Prostate gland (tissue), 2 donors: ENCODE results near the gene OSBPL3. TPM values are rescaled to one million over a fixed set of nuclear protein-coding genes. Genes with fewer than 3 reads are reported as not detected.

Experiments used
- DNase-seq: peaks from one replicate; pipeline ENCODE4 v3.0.0-alpha.2; 2019; ENCODE audit warnings: low spot score
- H3K27ac ChIP-seq, 2 donors: fragments of 200-600 bp; sonication (generic); 2 replicates each; pipeline ENCODE4 v1.5.1; 2017 to 2019
- H3K27me3 ChIP-seq: fragments of 200-600 bp; sonication (generic); replicated peaks from 2 replicates; pipeline ENCODE4 v1.5.1; 2019; ENCODE audit not compliant: insufficient read depth
- H3K36me3 ChIP-seq, 2 donors: fragments of 200-600 bp; sonication (generic); 1 replicate in 1 of 2; 2 replicates in 1 of 2; pipeline versions ENCODE4 v1.5.1 to v1.8.1; 2017 to 2019
- H3K4me1 ChIP-seq: fragments of 200-600 bp; sonication (generic); replicated peaks from 2 replicates; pipeline ENCODE4 v1.5.1; 2019
- H3K4me3 ChIP-seq, 2 donors: fragments of 200-600 bp; sonication (generic); 2 replicates each; pipeline ENCODE4 v1.5.1; 2017 to 2019
- H3K9me3 ChIP-seq: fragments of 200-600 bp; sonication (generic); 2 replicates; pipeline ENCODE4 v1.5.1; 2017
- CTCF ChIP-seq, 4 experiments: fragments of 200-600 bp in 2 of 4; fragments of 450-650 bp in 2 of 4; sonication (generic) in 2 of 4; IDR thresholded peaks; 1 replicate in 3 of 4; 2 replicates in 1 of 4; pipeline ENCODE4 v1.5.1; 2016 to 2019; ENCODE audit warnings: antibody characterized with exemption in 4 of 4, mild to moderate bottlenecking in 2 of 4, moderate library complexity in 2 of 4
- POLR2A ChIP-seq: fragments of 450-650 bp; IDR thresholded peaks from one replicate; pipeline ENCODE4 v1.6.1; 2016; ENCODE audit warnings: antibody characterized with exemption, mild to moderate bottlenecking
- POLR2AphosphoS5 ChIP-seq: sonication (generic); formaldehyde crosslinking; IDR thresholded peaks from one replicate; pipeline ENCODE4 v1.6.1; 2017; ENCODE audit warnings: antibody characterized with exemption
- WGBS: methylation state at CpG from one replicate; pipeline ENCODE4 v1.1.5; 2018; 5-methylcytosine and 5-hydroxymethylcytosine counted together
- intact Hi-C: fragments of 100-400 bp; cut with DNase I; formaldehyde crosslinking; loops from one replicate; pipeline ENCODE4 v1.14.2; 2022
- total RNA-seq, 2 donors: library from RNA; depleted of rRNA; stranded (reverse); fragments of >200 nt; gene quantifications; one replicate each; pipeline ENCODE4 v1.1.0, GENCODE V29; 2016

Gene OSBPL3
- total RNA-seq, 2 donors from 2014 or later, result 3.1 to 6.3 TPM

- Histone ChIP-seq H3K4me1 (no peaks in the 10 kb centered on the region), H3K27ac (no peak overlapping the region), H3K9me3 (no peaks in the 10 kb centered on the region), H3K36me3 (no peaks in the 10 kb centered on the region), H3K4me3 (no peak overlapping the region), H3K27me3 (no peaks in the 10 kb centered on the region)
- 37% methylated on average over 3 of the region's 3 CpGs for WGBS
- TF ChIP-seq POLR2A, result no peak
- no peak for TF ChIP-seq CTCF (IDR thresholded peaks at IDR 0.05)
- TF ChIP-seq POLR2AphosphoS5, result no peak
- DNase-seq, result no peak
- intact Hi-C loops, result no loop called here
These were observed 28.5 kb downstream of the OSBPL3 start for GRCh38 chr7:24951441-24951980.

GRCh38 chr7:24949884-24950283 lies 30.1 kb downstream of the OSBPL3 start:
- TF ChIP-seq POLR2A, result no peak
- no peak for TF ChIP-seq POLR2AphosphoS5
- TF ChIP-seq CTCF (IDR thresholded peaks at IDR 0.05), result no peak

DNA sequence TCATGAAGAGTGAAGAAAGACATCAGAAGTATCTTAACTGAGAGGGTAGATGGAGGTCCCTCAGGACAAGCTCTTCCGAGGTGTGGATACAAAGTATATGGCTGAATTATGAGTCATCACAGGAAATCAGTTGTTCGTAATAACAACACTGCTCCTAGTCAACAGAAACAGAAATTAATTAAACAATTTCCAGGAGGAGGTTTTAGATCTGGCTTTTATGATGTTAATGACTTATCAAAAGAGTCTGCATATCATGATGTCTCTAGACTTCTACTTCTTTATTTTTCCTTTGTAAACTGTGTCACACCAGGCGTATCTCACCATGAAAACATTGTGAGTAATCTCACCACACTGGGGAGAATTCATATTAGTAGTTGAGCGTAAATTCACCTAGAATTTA lies 31.2 kb downstream of the OSBPL3 start:
- WGBS, result 73% methylated on average over 4 of the region's 4 CpGs
- no peaks in the 10 kb centered on the region for H3K4me1 ChIP-seq
- no peaks in the 10 kb centered on the region for H3K36me3 ChIP-seq
- H3K4me3 ChIP-seq, result no peak overlapping the region
- H3K27me3 ChIP-seq, result no peaks in the 10 kb centered on the region
- intact Hi-C loops, result no loop called here
- DNase-seq, result no peak
- TF ChIP-seq POLR2A (no peak), CTCF (IDR thresholded peaks at IDR 0.05) (no peak), POLR2AphosphoS5 (no peak)
- no peak overlapping the region for H3K27ac ChIP-seq
- no peaks in the 10 kb centered on the region for H3K9me3 ChIP-seq

More at GRCh38 chr7:24949884-24950283, 30.1 kb downstream of the OSBPL3 start:
- 61% methylated on average over 1 of the region's 1 CpG for WGBS
- no peak for DNase-seq
- no peaks in the 10 kb centered on the region for H3K36me3 ChIP-seq
- H3K27ac ChIP-seq, result no peak overlapping the region
- H3K27me3 ChIP-seq, result no peaks in the 10 kb centered on the region
- intact Hi-C loops, result no loop called here
- no peaks in the 10 kb centered on the region for H3K4me1 ChIP-seq
- H3K4me3 ChIP-seq, result no peak overlapping the region
- no peaks in the 10 kb centered on the region for H3K9me3 ChIP-seq

DNA sequence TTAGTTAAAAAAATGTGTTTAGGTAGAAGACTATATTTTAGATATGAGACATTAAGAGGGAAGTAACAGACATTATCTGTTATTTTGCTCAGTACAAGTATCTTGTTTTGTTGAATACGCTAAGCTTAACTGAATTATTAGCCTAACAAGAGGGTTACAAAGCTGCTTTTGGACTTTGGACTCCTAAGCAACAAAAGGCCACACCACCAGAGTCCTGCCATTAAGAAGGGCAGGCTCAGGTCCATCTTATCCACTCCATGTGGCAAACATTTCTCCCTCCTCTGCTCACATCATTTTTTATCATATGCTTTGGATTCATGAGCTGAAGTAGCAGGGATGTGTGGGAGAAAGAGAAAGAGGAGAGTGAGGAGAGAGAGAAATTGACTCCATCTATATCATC lies 33.5 kb downstream of the OSBPL3 start:
- H3K36me3 ChIP-seq, result no peaks in the 10 kb centered on the region
- intact Hi-C loops, result no loop called here
- no peaks in the 10 kb centered on the region for H3K9me3 ChIP-seq
- no peak for TF ChIP-seq POLR2AphosphoS5
- no peak for DNase-seq
- no peaks in the 10 kb centered on the region for H3K4me1 ChIP-seq
- 97% methylated on average over 1 of the region's 1 CpG for WGBS
- H3K27me3 ChIP-seq, result no peaks in the 10 kb centered on the region
- H3K4me3 ChIP-seq, result no peak overlapping the region
- no peak overlapping the region for H3K27ac ChIP-seq

GRCh38 chr7:24945899-24946298 lies 34.1 kb downstream of the OSBPL3 start:
- DNase-seq, result no peak
- Histone ChIP-seq H3K9me3 (no peaks in the 10 kb centered on the region), H3K27ac (no peak overlapping the region), H3K36me3 (no peaks in the 10 kb centered on the region), H3K4me3 (no peak overlapping the region), H3K27me3 (no peaks in the 10 kb centered on the region), H3K4me1 (no peaks in the 10 kb centered on the region)
- no peak for TF ChIP-seq CTCF (IDR thresholded peaks at IDR 0.05)
- no peak for TF ChIP-seq POLR2AphosphoS5
- no peak for TF ChIP-seq POLR2A
- WGBS, result 0% methylated on average over 1 of the region's 1 CpG
- intact Hi-C loops, result no loop called here
